SK-N-SH treated with all-trans-retinoic acid at 6 μM for 48 hours (cell line): ENCODE results near the gene TBC1D2B.

Experiments
- ATAC-seq: fragments of 200-7000 bp; cut with Tn5 transposase; 3 replicates; pipeline ENCODE4 v1.9.1; 2020; ENCODE audit warnings: mild to moderate bottlenecking, moderate library complexity
- ARNTL ChIP-seq: fragments of 450-650 bp; formaldehyde crosslinking; IDR thresholded peaks from 2 replicates; pipeline ENCODE4 v1.5.0; 2020; ENCODE audit warnings: low read depth, mild to moderate bottlenecking, moderate library complexity, borderline replicate concordance
- BACH2 ChIP-seq: fragments of 250-450 bp; sonication (Bioruptor Pico); IDR thresholded peaks from 2 replicates; pipeline ENCODE4 v1.9.0; 2021; ENCODE audit warnings: mild to moderate bottlenecking, borderline replicate concordance
- CREB5 ChIP-seq: fragments of 250-450 bp; sonication (Bioruptor Pico); IDR thresholded peaks from 2 replicates; pipeline ENCODE4 v1.5.1; 2020; ENCODE audit warnings: low read depth, mild to moderate bottlenecking, moderate library complexity
- CSDC2 ChIP-seq: fragments of 250-450 bp; sonication (Bioruptor Pico); IDR thresholded peaks from 2 replicates; pipeline ENCODE4 v1.5.0; 2020; ENCODE audit warnings: mild to moderate bottlenecking, moderate library complexity
- CSRNP3 ChIP-seq: fragments of 250-450 bp; sonication (Bioruptor Pico); IDR thresholded peaks from 2 replicates; pipeline ENCODE4 v1.5.1; 2021; ENCODE audit warnings: mild to moderate bottlenecking, moderate library complexity
- ESRRG ChIP-seq: fragments of 250-450 bp; sonication (Bioruptor Pico); IDR thresholded peaks from 2 replicates; pipeline ENCODE4 v1.6.1; 2021; ENCODE audit warnings: mild to moderate bottlenecking
- GLIS3 ChIP-seq: fragments of 250-450 bp; sonication (Bioruptor Pico); IDR thresholded peaks from 2 replicates; pipeline ENCODE4 v1.5.0; 2020; ENCODE audit warnings: mild to moderate bottlenecking, moderate library complexity
- ISL1 ChIP-seq: fragments of 250-450 bp; sonication (Bioruptor Pico); IDR thresholded peaks from 2 replicates; pipeline ENCODE4 v2.1.2; 2022; ENCODE audit warnings: mild to moderate bottlenecking, moderate library complexity
- OSR1 ChIP-seq: fragments of 250-450 bp; sonication (Bioruptor Pico); IDR thresholded peaks from 2 replicates; pipeline ENCODE4 v1.8.0; 2022; ENCODE audit warnings: moderate library complexity, mild to moderate bottlenecking, inconsistent platforms
- PATZ1 ChIP-seq: fragments of 250-450 bp; sonication (Bioruptor Pico); IDR thresholded peaks from 2 replicates; pipeline ENCODE4 v1.8.0; 2020; ENCODE audit warnings: mild to moderate bottlenecking, moderate library complexity, borderline replicate concordance
- PPARA ChIP-seq: fragments of 250-450 bp; sonication (Bioruptor Pico); IDR thresholded peaks from 2 replicates; pipeline ENCODE4 v1.5.0; 2020; ENCODE audit warnings: mild to moderate bottlenecking, borderline replicate concordance
- RARB ChIP-seq: fragments of 250-450 bp; sonication (Bioruptor Pico); IDR thresholded peaks from 2 replicates; pipeline ENCODE4 v1.8.0; 2021; ENCODE audit warnings: mild to moderate bottlenecking, moderate library complexity
- SNAI2 ChIP-seq: fragments of 250-450 bp; sonication (Bioruptor Pico); IDR thresholded peaks from 2 replicates; pipeline ENCODE4 v1.5.0; 2020; ENCODE audit warnings: mild to moderate bottlenecking, moderate library complexity
- TCF4 ChIP-seq: fragments of 250-450 bp; sonication (Bioruptor Pico); IDR thresholded peaks from 2 replicates; pipeline ENCODE4 v1.8.0; 2021; ENCODE audit warnings: mild to moderate bottlenecking, moderate library complexity, borderline replicate concordance
- TOX ChIP-seq: fragments of 250-450 bp; sonication (Bioruptor Pico); IDR thresholded peaks from 2 replicates; pipeline ENCODE4 v1.8.0; 2021; ENCODE audit warnings: mild to moderate bottlenecking, moderate library complexity, borderline replicate concordance
- TSHZ2 ChIP-seq: fragments of 250-450 bp; sonication (Bioruptor Pico); IDR thresholded peaks from 2 replicates; pipeline ENCODE4 v1.5.0; 2020; ENCODE audit warnings: mild to moderate bottlenecking, moderate library complexity
- ZC3H10 ChIP-seq: fragments of 250-450 bp; sonication (Bioruptor Pico); IDR thresholded peaks from 2 replicates; pipeline ENCODE4 v1.5.1; 2021; ENCODE audit warnings: mild to moderate bottlenecking, moderate library complexity
- ZFP3 ChIP-seq: fragments of 250-450 bp; sonication (Bioruptor Pico); IDR thresholded peaks from 2 replicates; pipeline ENCODE4 v1.5.0; 2020; ENCODE audit warnings: mild to moderate bottlenecking, moderate library complexity
- ZFP30 ChIP-seq: fragments of 450-650 bp; formaldehyde crosslinking; IDR thresholded peaks from 2 replicates; pipeline ENCODE4 v1.5.0; 2022; ENCODE audit warnings: mild to moderate bottlenecking, moderate library complexity
- ZNF565 ChIP-seq: fragments of 450-650 bp; formaldehyde crosslinking; conservative IDR thresholded peaks from 2 replicates; pipeline ENCODE4 v1.5.0; 2020; ENCODE audit warnings: low read depth, mild to moderate bottlenecking, moderate library complexity
- ZNF70 ChIP-seq: fragments of 450-650 bp; formaldehyde crosslinking; IDR thresholded peaks from 2 replicates; pipeline ENCODE4 v1.5.0; 2020; ENCODE audit warnings: mild to moderate bottlenecking, moderate library complexity

TBC1D2B gene

GRCh38 chr15:78054966-78055365 is 22.5 kb downstream of the TBC1D2B start:
- TF ChIP-seq ISL1 (CRISPR knock-in tag), result no peak
- no peak for TF ChIP-seq ZNF565 (CRISPR knock-in tag)
- TF ChIP-seq PPARA (CRISPR knock-in tag), result no peak
- TF ChIP-seq ZFP3, result no peak
- TF ChIP-seq CREB5 (CRISPR knock-in tag), result no peak
- TF ChIP-seq TSHZ2 (CRISPR knock-in tag), result no peak
- TF ChIP-seq TOX (CRISPR knock-in tag), result no peak
- TF ChIP-seq TCF4 (CRISPR knock-in tag), result no peak
- TF ChIP-seq RARB (CRISPR knock-in tag), result no peak
- TF ChIP-seq ZNF70 (CRISPR knock-in tag), result no peak
- no peak for TF ChIP-seq BACH2 (CRISPR knock-in tag)
- no peak for ATAC-seq

- no peak for ATAC-seq
- no peak for TF ChIP-seq CSDC2
- no peak for TF ChIP-seq ARNTL (CRISPR knock-in tag)
- TF ChIP-seq ESRRG (CRISPR knock-in tag), result no peak
- no peak for TF ChIP-seq RARB (CRISPR knock-in tag)
- no peak for TF ChIP-seq CSRNP3 (CRISPR knock-in tag)
- TF ChIP-seq OSR1 (CRISPR knock-in tag), result no peak
- no peak for TF ChIP-seq ZNF70 (CRISPR knock-in tag)
- no peak for TF ChIP-seq ZNF565 (CRISPR knock-in tag)
- no peak for TF ChIP-seq ZFP30
- TF ChIP-seq SNAI2 (CRISPR knock-in tag), result no peak
- TF ChIP-seq ISL1 (CRISPR knock-in tag), result no peak
- TF ChIP-seq PPARA (CRISPR knock-in tag), result no peak
- TF ChIP-seq PATZ1 (CRISPR knock-in tag), result no peak
- no peak for TF ChIP-seq TSHZ2 (CRISPR knock-in tag)
- TF ChIP-seq TCF4 (CRISPR knock-in tag), result no peak
- TF ChIP-seq ZC3H10 (CRISPR knock-in tag), result no peak
- no peak for TF ChIP-seq GLIS3 (CRISPR knock-in tag)
These were observed 23.0 kb downstream of the TBC1D2B start for GRCh38 chr15:78054518-78054917.

GRCh38 chr15:78052545-78052944 is 25.0 kb downstream of the TBC1D2B start:
- ATAC-seq, result no peak
- no peak for TF ChIP-seq GLIS3 (CRISPR knock-in tag)
- TF ChIP-seq ISL1 (CRISPR knock-in tag), result no peak
- TF ChIP-seq CSRNP3 (CRISPR knock-in tag), result no peak
- TF ChIP-seq CREB5 (CRISPR knock-in tag), result no peak
- TF ChIP-seq SNAI2 (CRISPR knock-in tag), result no peak
